Left colon (tissue), 2 donors: Measurements from ENCODE around the gene VPS51. TPM values are rescaled to one million over a fixed set of nuclear protein-coding genes. Genes with fewer than 3 reads are reported as not detected.

Source experiments
- ATAC-seq: fragments of 200-7000 bp; cut with Tn5 transposase; one replicate; pipeline ENCODE4 v1.9.1; 2020; ENCODE audit warnings: mild to moderate bottlenecking, moderate library complexity
- DNase-seq, 2 donors: peaks; one replicate each; pipeline ENCODE4 v3.0.0-alpha.2; 2020
- intact Hi-C, 2 donors: fragments of 100-400 bp; cut with DNase I in 1 of 2; cut with micrococcal nuclease in 1 of 2; formaldehyde crosslinking; loops; one replicate each; pipeline versions ENCODE4 v1.11.2 to v1.14.0; 2022; cut with DNase I, micrococcal nuclease
- total RNA-seq, 2 donors: library from RNA; stranded (reverse); fragmentation: NEBNext Ultra II Directional; extraction: Animal tissue kit (Norgen Biotek cat#: 25700); gene quantifications; one replicate each; pipeline ENCODE4 v1.2.1, GENCODE V29; 2021
- donor health status: DM: no; HTN: no; CAD: no.
- donor health status: DM: yes; HTN: yes; CAD: no.

Gene VPS51
- total RNA-seq, 2 donors from 2014 or later = 174 to 186 TPM

DNA sequence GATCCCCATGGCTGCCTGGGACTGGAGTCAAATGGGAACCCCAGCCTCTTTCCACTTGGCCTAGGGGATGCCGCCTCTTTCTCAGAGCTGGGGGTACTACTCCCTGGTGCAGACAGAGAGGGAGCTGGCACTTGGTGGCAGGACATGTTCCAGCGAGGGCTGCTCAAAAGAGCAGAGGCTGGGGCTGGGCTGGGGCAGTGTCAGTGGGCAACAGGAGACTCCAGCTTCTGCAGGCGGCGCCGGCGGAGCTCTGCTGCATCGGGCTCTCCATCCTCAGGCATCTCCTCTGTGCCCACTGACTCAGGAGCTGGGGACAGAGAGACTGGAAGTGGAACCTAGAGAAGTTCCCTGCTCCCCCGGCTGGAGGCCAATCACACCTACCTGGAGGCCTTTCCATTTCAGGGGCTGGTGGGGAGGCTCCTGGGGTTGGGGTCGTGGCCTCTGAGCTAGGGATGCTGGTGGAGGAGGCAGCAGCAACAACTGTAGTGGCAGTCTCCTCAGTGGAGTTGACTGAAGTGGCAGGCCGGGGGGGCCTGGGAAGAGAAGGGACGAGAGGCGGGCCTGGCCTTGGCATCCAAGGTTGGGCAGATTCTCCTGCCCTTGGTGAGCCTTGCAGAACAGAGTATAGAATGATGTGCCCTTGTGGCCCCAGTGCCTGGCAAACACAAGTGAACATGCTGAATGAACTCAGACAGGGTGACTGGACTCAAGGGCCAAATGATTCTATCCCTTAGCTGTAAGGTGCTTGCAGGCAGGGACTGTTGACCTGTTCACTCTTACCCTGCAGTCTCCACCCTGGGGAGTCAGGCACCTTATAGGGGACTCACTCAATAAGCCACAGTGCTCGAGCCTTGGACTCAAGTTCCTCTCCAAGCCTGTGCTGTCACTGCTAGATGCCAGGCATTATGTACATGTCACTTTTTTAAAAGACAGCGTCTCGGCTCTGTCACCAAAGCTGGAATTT is 32.5 kb downstream of the VPS51 start:
- no peak for ATAC-seq
- intact Hi-C loops = no loop called here
- peak; percentile 6 to 21 for DNase-seq

DNA sequence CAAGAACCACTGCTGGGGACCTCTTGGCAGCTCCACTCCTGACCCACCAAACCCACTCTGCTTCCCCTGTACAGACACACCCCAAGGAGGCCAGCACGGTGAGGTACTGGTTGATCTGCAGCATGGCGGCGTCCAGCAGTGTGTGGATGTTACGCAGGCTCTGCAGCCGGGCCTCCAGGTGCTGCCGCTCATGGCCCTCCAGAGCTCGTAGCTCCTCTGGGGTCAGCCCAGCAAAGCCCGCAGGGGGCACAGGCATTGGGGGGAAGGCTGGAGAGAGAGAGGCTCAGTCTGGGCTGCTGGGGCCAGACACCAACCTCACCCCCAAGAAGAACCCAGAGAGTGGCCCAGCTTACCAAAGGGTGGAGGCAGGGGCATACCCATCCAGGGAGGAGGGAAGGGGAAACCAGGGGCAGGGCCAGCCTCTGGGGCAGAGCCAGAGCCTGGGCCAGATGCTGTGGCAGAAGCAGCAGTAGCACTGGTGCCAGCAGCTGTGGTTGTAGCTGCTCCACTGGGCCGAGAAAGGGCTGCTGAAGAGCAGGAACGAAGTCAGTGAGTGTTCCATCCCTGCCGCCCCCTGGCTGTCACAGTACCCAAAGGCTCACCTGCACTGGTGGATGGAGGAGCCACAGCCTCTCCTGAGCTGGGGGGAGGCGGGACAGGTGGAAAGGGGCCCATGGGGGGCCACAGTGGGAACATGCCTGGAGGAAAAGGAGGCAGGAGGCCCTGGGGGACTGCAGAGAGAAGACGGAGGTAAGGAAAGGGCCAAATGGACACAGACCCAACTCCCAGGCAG is 33.8 kb downstream of the VPS51 start:
- intact Hi-C loops = no loop called here
- DNase-seq = peak; percentile 9 to 24
- no peak for ATAC-seq

DNA sequence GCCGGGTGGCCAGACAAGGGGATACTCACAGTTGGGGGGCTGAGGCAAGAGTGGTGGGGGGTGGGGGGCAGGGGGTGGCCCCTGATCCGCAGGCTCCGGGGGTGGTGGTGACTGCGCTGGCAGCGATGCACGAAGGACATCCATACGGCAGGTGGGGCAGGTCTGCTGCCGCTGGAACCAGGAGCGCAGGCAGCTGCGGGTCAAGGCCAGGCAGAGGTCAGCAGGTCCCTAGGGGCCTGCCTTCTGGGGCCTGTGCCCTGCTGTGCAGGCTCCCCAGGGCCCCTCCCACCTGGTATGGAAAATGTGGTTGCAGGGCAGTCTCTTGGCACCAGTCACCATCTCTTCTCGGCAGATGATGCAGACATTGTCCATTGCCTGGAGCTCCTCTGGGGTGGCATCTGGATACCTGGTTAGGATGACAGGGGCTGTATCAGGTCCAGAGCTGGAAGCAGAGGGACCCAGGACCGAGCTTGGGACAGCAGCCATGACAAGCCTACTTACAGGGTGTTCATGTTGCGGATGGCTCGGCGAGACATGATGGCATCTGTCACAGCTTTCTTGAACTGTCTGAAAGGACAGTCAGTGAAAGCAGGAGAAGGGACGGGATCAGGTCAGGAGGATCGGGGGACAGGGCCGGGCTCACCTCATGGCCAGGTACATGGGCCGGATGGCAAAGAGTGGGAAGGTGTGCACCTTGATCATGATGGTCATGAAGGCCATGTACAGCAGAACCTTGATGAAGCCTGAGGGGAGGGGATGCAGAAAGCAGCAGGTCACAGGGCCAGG is 34.8 kb downstream of the VPS51 start:
- intact Hi-C loops = no loop called here
- peak; percentile 5 to 21 for DNase-seq
- no peak for ATAC-seq

DNA sequence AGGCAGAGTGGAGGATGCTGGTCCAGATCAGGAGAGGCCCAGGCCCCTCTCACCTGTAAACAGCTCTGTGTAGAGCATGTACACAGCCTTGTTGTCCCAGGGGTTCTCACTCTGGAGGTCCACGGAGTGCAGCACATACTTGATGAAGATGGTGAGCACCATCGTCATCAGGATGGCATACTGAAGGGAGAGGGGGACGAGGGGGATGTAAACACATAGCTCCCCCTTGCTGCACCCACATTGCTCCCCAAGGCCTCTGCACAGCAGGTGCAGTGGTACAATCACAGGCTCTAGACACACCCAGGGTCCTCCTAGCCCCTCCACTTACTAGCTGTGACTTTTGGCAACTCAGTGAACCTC is 35.4 kb downstream of the VPS51 start:
- ATAC-seq = no peak
- intact Hi-C loops = no loop called here
- peak; percentile 4 to 20 for DNase-seq

DNA sequence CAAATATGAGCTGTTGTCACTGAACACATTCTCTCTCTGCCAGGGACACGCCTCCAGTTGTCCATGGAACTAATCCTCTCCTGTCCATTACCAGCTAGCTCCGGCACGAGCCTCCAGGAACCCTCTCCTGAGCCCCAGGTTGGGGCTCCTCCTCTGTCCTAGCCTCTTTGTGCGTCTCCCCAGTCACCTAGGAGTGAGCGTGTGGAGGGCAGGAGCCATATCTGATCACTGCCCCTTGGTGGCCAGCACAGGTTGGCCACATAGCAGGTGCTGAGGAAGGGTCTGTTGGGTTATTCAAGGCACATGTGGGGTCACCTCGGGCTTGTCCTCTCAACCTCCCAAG is 35.9 kb downstream of the VPS51 start:
- intact Hi-C loops = no loop called here
- ATAC-seq = no peak
- DNase-seq = no peak

DNA sequence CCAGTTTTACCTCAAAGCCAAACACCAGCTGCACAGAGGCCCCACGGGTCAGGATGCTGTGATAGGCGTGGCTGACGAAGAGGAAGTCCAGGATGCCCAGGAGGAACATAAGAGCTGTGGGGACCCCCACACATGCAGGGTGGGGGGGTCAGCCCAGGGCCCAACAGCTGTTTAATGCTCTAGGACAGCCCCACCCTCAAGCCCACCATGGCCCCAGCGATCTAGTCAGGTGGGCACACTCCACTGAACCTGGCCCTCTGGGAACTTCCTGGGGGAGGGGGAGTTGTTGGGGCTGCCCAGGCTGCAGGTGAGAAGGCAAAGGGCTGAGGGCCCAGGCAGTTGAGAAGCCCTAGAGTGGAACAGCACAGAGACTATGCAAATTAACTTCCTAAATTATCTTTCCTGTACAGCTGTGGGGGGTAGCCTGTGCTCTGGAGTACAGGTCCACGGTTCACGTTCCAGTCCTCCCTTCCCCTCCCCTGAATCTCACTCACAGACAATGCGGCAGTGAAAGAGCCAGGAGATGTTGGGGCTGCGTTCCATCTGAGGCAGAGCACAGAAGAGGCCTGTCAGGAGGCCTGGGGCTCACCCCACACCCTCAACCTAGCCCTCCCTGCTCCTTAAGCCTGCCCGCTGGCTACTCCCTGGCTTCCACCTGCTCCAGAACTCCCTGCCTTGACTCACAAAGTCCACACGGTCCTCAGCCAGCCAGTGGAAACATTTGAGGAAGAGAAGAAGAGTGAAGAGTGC is 36.4 kb downstream of the VPS51 start:
- ATAC-seq = no peak
- intact Hi-C loops = no loop called here

GRCh38 chr11:65132988-65133700 is 37.1 kb downstream of the VPS51 start:
- DNase-seq (peak; percentile 92 to 93), ATAC-seq (peak; percentile 52)
- intact Hi-C loops = no loop called here

More for the DNA sequence above, 36.4 kb downstream of the VPS51 start:
- DNase-seq = peak; percentile 33 to 40

- ATAC-seq (no peak), DNase-seq (peak; percentile 42)
- intact Hi-C loops = no loop called here
Measured at GRCh38 chr11:65133724-65134123, 37.7 kb downstream of the VPS51 start.

- ATAC-seq (peak; percentile 76), DNase-seq (peak; percentile 94 to 96)
- intact Hi-C loops = no loop called here
Measured at GRCh38 chr11:65134240-65134951, 38.4 kb downstream of the VPS51 start, which contains the start of gene SYVN1. Gene SYVN1 (minus strand): TSS chr11:65134519. CDS start chr11:65133601, 918 bp downstream.

- ATAC-seq = peak; percentile 76
- DNase-seq = peak; percentile 91 to 97
- intact Hi-C loops = no loop called here
Measured at GRCh38 chr11:65134952-65135632, 39.1 kb downstream of the VPS51 start.

GRCh38 chr11:65135633-65136145 is 39.7 kb downstream of the VPS51 start:
- DNase-seq (peak in 1 of 2 donors; percentile 32), ATAC-seq (no peak)
- intact Hi-C loops = loop anchor here in 1 of 2 donors (2.0 kb wide), 1 partner anchor 45 kb away; the partner anchor contains the start of gene CAPN1

- DNase-seq = peak; percentile 50 to 74
- peak; percentile 46 for ATAC-seq
- intact Hi-C loops = loop anchor here in 1 of 2 donors (2.0 kb wide), 1 partner anchor 44 kb away; the partner anchor contains the start of gene CAPN1
Measured at GRCh38 chr11:65136515-65137096, 40.6 kb downstream of the VPS51 start.

DNA sequence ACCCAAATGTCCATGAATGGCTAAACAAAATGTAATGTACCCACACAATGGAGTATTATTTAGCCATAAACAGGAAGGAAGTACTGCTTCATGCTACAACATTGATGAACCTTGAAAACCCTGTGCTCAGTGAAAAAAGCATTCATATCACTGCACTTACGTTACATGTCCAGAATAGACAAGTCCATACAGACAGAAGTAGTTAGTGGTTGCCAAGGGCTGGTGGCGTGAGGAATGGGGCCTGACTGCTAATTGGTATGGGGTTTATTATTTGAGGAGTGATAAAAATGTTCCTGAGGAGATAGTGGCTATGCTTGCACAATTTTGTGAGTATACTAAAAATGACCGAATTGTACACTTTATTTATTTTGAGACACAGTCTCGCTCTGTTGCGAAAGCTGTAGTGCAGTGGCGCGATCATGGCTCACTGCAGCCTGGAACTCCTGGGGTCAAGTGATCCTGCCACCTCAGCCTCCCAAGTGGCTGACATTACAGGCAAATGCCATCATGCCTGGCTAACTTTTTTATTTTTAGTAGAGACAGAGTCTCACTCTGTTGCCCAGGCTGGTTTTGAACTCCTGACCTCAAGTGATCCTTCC is 46.0 kb downstream of the VPS51 start:
- intact Hi-C loops = no loop called here
- DNase-seq (no peak), ATAC-seq (no peak)

GRCh38 chr11:65147352-65148075 is 51.5 kb downstream of the VPS51 start:
- intact Hi-C loops = no loop called here
- ATAC-seq = no peak
- DNase-seq = peak in 1 of 2 donors; percentile 10

- ATAC-seq (no peak), DNase-seq (peak in 1 of 2 donors; percentile 9)
- intact Hi-C loops = no loop called here
Measured at GRCh38 chr11:65148657-65149056, 52.6 kb downstream of the VPS51 start.
